OCI-LY1 (cell line): ENCODE results near the gene GPR68.

ENCODE experiments used
- H2AFZ ChIP-seq: fragments of 200-600 bp; sonication (generic), shearing (Covaris generic); 2 replicates; pipeline ENCODE4 v1.6.0; 2014; ENCODE audit warnings: antibody characterized with exemption, mild to moderate bottlenecking, low read length
- H3F3A ChIP-seq: fragments of 200-600 bp; sonication (generic), shearing (Covaris generic); 2 replicates; pipeline ENCODE4 v1.6.0; 2014; ENCODE audit warnings: mild to moderate bottlenecking, antibody characterized with exemption, low read length, moderate library complexity; ENCODE audit not compliant: insufficient read depth
- H3K27ac ChIP-seq: fragments of 200-600 bp; sonication (generic); 2 replicates; pipeline ENCODE4 v1.5.1; 2014; ENCODE audit warnings: low read length, mixed run types, mild to moderate bottlenecking, low read depth; ENCODE audit not compliant: poor library complexity, severe bottlenecking
- H3K27me3 ChIP-seq: fragments of 200-600 bp; sonication (generic); 2 replicates; pipeline ENCODE4 v1.6.0; 2014; ENCODE audit warnings: antibody characterized with exemption, mild to moderate bottlenecking, low read length, moderate library complexity; ENCODE audit not compliant: insufficient read depth
- H3K36me3 ChIP-seq: fragments of 200-600 bp; sonication (generic); 2 replicates; pipeline ENCODE4 v1.6.1; 2014; ENCODE audit warnings: mild to moderate bottlenecking, antibody characterized with exemption, low read length, moderate library complexity, mixed read lengths; ENCODE audit not compliant: insufficient read depth
- H3K4me1 ChIP-seq: fragments of 200-600 bp; sonication (generic); 2 replicates; pipeline ENCODE4 v1.5.1; 2014; ENCODE audit warnings: mild to moderate bottlenecking, low read length, moderate library complexity; ENCODE audit not compliant: insufficient read depth, severe bottlenecking
- H3K4me2 ChIP-seq: fragments of 200-600 bp; sonication (generic), shearing (Covaris generic); 2 replicates; pipeline ENCODE4 v1.6.1; 2014; ENCODE audit warnings: low read length
- H3K4me3 ChIP-seq: fragments of 200-600 bp; sonication (generic); 2 replicates; pipeline ENCODE4 v1.5.1; 2014; ENCODE audit warnings: low read length, low read depth, mild to moderate bottlenecking, mixed read lengths; ENCODE audit not compliant: poor library complexity, severe bottlenecking
- H3K79me2 ChIP-seq: fragments of 200-600 bp; shearing (Covaris generic); 2 replicates; pipeline ENCODE4 v1.6.1; 2016; ENCODE audit warnings: mixed run types, low read length, mixed read lengths; ENCODE audit not compliant: insufficient read depth
- H3K9ac ChIP-seq: fragments of 200-600 bp; sonication (generic), shearing (Covaris generic); 2 replicates; pipeline ENCODE4 v1.6.1; 2014; ENCODE audit warnings: mild to moderate bottlenecking, low read length, mixed read lengths
- H3K9me2 ChIP-seq: fragments of 200-600 bp; sonication (generic), shearing (Covaris generic); 2 replicates; pipeline ENCODE4 v1.6.1; 2014; ENCODE audit warnings: low read depth, mild to moderate bottlenecking, low read length, mixed read lengths
- H3K9me3 ChIP-seq: fragments of 200-600 bp; shearing (Covaris generic); 2 replicates; pipeline ENCODE4 v1.6.1; 2014; ENCODE audit warnings: low read length, mixed read lengths
- H4K20me1 ChIP-seq: fragments of 200-600 bp; sonication (generic), shearing (Covaris generic); 2 replicates; pipeline ENCODE4 v1.6.0; 2016; ENCODE audit warnings: mild to moderate bottlenecking, low read length; ENCODE audit not compliant: insufficient read depth
- CTCF ChIP-seq: fragments of 200-600 bp; sonication (generic), shearing (Covaris generic); IDR thresholded peaks from 2 replicates; pipeline ENCODE4 v1.5.1; 2017; ENCODE audit warnings: mild to moderate bottlenecking, antibody characterized with exemption, low read length, moderate library complexity, mixed read lengths
- EZH2 ChIP-seq: fragments of 200-600 bp; sonication (generic), shearing (Covaris generic); IDR thresholded peaks from 2 replicates; pipeline ENCODE4 v1.8.0; 2017; ENCODE audit warnings: borderline replicate concordance, mixed run types, mild to moderate bottlenecking, antibody characterized with exemption, low read length, moderate library complexity, mixed read lengths

Gene GPR68

GRCh38 chr14:91272341-91273272 is 28.1 kb upstream of the GPR68 start:
- TF ChIP-seq EZH2 (no peak), CTCF (no peak)
- Histone ChIP-seq H4K20me1 (no peaks in the 10 kb centered on the region), H3F3A (no peaks in the 10 kb centered on the region), H3K27me3 (no peaks in the 10 kb centered on the region), H3K9ac (no peak overlapping the region), H3K4me2 (no peak overlapping the region), H3K9me2 (no peaks in the 10 kb centered on the region), H3K27ac (no peak overlapping the region), H3K9me3 (no peaks in the 10 kb centered on the region), H2AFZ (no peak overlapping the region), H3K4me3 (no peak overlapping the region), H3K79me2 (no peaks in the 10 kb centered on the region), H3K36me3 (peaks cover 78% of the 10 kb centered on the region), H3K4me1 (no peaks in the 10 kb centered on the region)

GRCh38 chr14:91271639-91272038 is 27.1 kb upstream of the GPR68 start:
- H3K4me1 ChIP-seq = no peaks in the 10 kb centered on the region
- no peak for TF ChIP-seq EZH2
- no peak for TF ChIP-seq CTCF
- no peaks in the 10 kb centered on the region for H4K20me1 ChIP-seq
- no peak overlapping the region for H2AFZ ChIP-seq
- peaks cover 68% of the 10 kb centered on the region for H3K36me3 ChIP-seq
- H3K9me3 ChIP-seq = no peaks in the 10 kb centered on the region
- no peak overlapping the region for H3K4me2 ChIP-seq
- no peak overlapping the region for H3K9ac ChIP-seq
- H3K79me2 ChIP-seq = no peaks in the 10 kb centered on the region
- H3K9me2 ChIP-seq = no peaks in the 10 kb centered on the region
- H3K27me3 ChIP-seq = no peaks in the 10 kb centered on the region
- H3K27ac ChIP-seq = no peak overlapping the region
- H3F3A ChIP-seq = no peaks in the 10 kb centered on the region
- no peak overlapping the region for H3K4me3 ChIP-seq

- H3K9me3 ChIP-seq = no peaks in the 10 kb centered on the region
- H3K27me3 ChIP-seq = no peaks in the 10 kb centered on the region
- no peak for TF ChIP-seq CTCF
- no peak for TF ChIP-seq EZH2
- H3F3A ChIP-seq = no peaks in the 10 kb centered on the region
- no peaks in the 10 kb centered on the region for H3K79me2 ChIP-seq
- H2AFZ ChIP-seq = no peak overlapping the region
- no peaks in the 10 kb centered on the region for H3K4me1 ChIP-seq
- H4K20me1 ChIP-seq = no peaks in the 10 kb centered on the region
- H3K27ac ChIP-seq = no peak overlapping the region
- no peak overlapping the region for H3K9ac ChIP-seq
- H3K9me2 ChIP-seq = no peaks in the 10 kb centered on the region
- no peak overlapping the region for H3K4me3 ChIP-seq
- H3K4me2 ChIP-seq = no peak overlapping the region
- peaks cover 60% of the 10 kb centered on the region for H3K36me3 ChIP-seq
These were observed 26.1 kb upstream of the GPR68 start for GRCh38 chr14:91270619-91271018.
